Neural cell (in vitro differentiated cells): Measurements from ENCODE around the gene SCUBE1.

Experiments
- EP300 ChIP-seq: fragments of 450-650 bp; conservative IDR thresholded peaks from 2 replicates; pipeline ENCODE4 v1.6.1; 2014; ENCODE audit warnings: antibody characterized with exemption, mild to moderate bottlenecking, moderate library complexity; ENCODE audit not compliant: poor library complexity, severe bottlenecking
- EZH2 ChIP-seq: fragments of 200-600, 300-800 bp; shearing (Covaris generic), sonication (generic); IDR thresholded peaks from 2 replicates; pipeline ENCODE4 v1.6.1; 2014; ENCODE audit warnings: antibody characterized with exemption, low read length, borderline replicate concordance, mild to moderate bottlenecking; ENCODE audit not compliant: insufficient read depth, poor library complexity, severe bottlenecking
- POLR2AphosphoS5 ChIP-seq: IDR thresholded peaks from 2 replicates; pipeline ENCODE4 v1.6.1; 2012
- RAD21 ChIP-seq: fragments of 450-650 bp; conservative IDR thresholded peaks from 2 replicates; pipeline ENCODE4 v1.6.1; 2014; ENCODE audit warnings: antibody characterized with exemption, mild to moderate bottlenecking, moderate library complexity
- TAF1 ChIP-seq: IDR thresholded peaks from 2 replicates; pipeline ENCODE4 v1.6.1; 2012; ENCODE audit warnings: low read depth
- TF ChIP-seq, protein P1 (sequence below): fragments of 450-650 bp; IDR thresholded peaks from 2 replicates; pipeline ENCODE4 v1.5.1; 2014; ENCODE audit warnings: antibody characterized with exemption, mild to moderate bottlenecking, moderate library complexity; ENCODE audit not compliant: poor library complexity, severe bottlenecking
- TF ChIP-seq, protein P2 (sequence below): IDR thresholded peaks from 2 replicates; pipeline ENCODE4 v1.6.1; 2012; ENCODE audit warnings: borderline replicate concordance

DNA sequence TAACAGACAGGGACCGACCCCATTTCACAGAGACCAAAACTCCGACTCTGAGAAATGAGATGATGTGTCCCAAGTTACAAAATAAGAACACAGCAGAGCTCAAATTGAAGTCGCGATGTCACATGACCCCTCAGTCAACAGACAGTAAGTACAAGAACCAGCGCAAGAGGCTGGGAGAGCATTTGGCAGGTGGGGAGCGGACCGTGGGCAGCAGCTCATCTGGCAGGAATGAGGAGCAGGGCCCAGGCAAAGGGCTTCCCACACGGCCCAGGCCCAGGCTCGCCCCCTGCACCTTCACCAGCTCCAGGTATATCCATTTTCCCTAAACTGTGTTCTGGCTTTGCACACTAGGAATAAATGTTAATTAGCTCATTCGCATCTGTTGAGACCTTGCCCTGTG, 34.3 kb downstream of the SCUBE1 start:
- TF ChIP-seq, protein P1, sequence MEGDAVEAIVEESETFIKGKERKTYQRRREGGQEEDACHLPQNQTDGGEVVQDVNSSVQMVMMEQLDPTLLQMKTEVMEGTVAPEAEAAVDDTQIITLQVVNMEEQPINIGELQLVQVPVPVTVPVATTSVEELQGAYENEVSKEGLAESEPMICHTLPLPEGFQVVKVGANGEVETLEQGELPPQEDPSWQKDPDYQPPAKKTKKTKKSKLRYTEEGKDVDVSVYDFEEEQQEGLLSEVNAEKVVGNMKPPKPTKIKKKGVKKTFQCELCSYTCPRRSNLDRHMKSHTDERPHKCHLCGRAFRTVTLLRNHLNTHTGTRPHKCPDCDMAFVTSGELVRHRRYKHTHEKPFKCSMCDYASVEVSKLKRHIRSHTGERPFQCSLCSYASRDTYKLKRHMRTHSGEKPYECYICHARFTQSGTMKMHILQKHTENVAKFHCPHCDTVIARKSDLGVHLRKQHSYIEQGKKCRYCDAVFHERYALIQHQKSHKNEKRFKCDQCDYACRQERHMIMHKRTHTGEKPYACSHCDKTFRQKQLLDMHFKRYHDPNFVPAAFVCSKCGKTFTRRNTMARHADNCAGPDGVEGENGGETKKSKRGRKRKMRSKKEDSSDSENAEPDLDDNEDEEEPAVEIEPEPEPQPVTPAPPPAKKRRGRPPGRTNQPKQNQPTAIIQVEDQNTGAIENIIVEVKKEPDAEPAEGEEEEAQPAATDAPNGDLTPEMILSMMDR: no peak
- TF ChIP-seq EP300 (no peak), EZH2 (no peak), POLR2AphosphoS5 (no peak), TAF1 (no peak), RAD21 (no peak)
- TF ChIP-seq, protein P2, sequence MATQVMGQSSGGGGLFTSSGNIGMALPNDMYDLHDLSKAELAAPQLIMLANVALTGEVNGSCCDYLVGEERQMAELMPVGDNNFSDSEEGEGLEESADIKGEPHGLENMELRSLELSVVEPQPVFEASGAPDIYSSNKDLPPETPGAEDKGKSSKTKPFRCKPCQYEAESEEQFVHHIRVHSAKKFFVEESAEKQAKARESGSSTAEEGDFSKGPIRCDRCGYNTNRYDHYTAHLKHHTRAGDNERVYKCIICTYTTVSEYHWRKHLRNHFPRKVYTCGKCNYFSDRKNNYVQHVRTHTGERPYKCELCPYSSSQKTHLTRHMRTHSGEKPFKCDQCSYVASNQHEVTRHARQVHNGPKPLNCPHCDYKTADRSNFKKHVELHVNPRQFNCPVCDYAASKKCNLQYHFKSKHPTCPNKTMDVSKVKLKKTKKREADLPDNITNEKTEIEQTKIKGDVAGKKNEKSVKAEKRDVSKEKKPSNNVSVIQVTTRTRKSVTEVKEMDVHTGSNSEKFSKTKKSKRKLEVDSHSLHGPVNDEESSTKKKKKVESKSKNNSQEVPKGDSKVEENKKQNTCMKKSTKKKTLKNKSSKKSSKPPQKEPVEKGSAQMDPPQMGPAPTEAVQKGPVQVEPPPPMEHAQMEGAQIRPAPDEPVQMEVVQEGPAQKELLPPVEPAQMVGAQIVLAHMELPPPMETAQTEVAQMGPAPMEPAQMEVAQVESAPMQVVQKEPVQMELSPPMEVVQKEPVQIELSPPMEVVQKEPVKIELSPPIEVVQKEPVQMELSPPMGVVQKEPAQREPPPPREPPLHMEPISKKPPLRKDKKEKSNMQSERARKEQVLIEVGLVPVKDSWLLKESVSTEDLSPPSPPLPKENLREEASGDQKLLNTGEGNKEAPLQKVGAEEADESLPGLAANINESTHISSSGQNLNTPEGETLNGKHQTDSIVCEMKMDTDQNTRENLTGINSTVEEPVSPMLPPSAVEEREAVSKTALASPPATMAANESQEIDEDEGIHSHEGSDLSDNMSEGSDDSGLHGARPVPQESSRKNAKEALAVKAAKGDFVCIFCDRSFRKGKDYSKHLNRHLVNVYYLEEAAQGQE: no peak
